Upper lobe of right lung (tissue), 1 donor: ENCODE data around the gene LPIN3. TPM values are rescaled to one million over a fixed set of nuclear protein-coding genes. Genes with fewer than 3 reads are reported as not detected.

Experiments used
- ATAC-seq: fragments of 200-7000 bp; cut with Tn5 transposase; one replicate; pipeline ENCODE4 v1.9.1; 2020; ENCODE audit warnings: mild to moderate bottlenecking, moderate library complexity
- DNase-seq: peaks from one replicate; pipeline ENCODE4 v3.0.0-alpha.2; 2020
- H3K27ac ChIP-seq: fragments of 200-600 bp; one replicate; pipeline ENCODE4 v1.8.0; 2022
- H3K27me3 ChIP-seq: fragments of 200-600 bp; one replicate; pipeline ENCODE4 v1.8.0; 2022; ENCODE audit warnings: mild to moderate bottlenecking
- H3K36me3 ChIP-seq: fragments of 200-600 bp; one replicate; pipeline ENCODE4 v1.8.0; 2022
- H3K4me1 ChIP-seq: fragments of 200-600 bp; one replicate; pipeline ENCODE4 v1.8.0; 2022
- H3K4me3 ChIP-seq: fragments of 200-600 bp; one replicate; pipeline ENCODE4 v1.8.0; 2022; ENCODE audit warnings: mild to moderate bottlenecking
- H3K9me3 ChIP-seq: fragments of 200-600 bp; one replicate; pipeline ENCODE4 v1.8.0; 2022
- intact Hi-C: fragments of 100-400 bp; cut with DNase I; formaldehyde crosslinking; loops from one replicate; pipeline ENCODE4 v1.11.0; 2022
- total RNA-seq: library from RNA; stranded (reverse); fragmentation: NEBNext Ultra II Directional; extraction: Animal tissue kit (Norgen Biotek cat#: 25700); gene quantifications from one replicate; pipeline ENCODE4 v1.2.1, GENCODE V29; 2021
- TF ChIP-seq, protein P1 (sequence below): fragments of 200-600 bp; IDR thresholded peaks from one replicate; pipeline ENCODE4 v1.8.0; 2022; ENCODE audit warnings: antibody characterized with exemption
- donor health status: DM: no; HTN: yes; CAD: no; lungs with severe emphysema.

The LPIN3 gene
- total RNA-seq, 1 donor from 2014 or later, result 18.4 TPM

DNA sequence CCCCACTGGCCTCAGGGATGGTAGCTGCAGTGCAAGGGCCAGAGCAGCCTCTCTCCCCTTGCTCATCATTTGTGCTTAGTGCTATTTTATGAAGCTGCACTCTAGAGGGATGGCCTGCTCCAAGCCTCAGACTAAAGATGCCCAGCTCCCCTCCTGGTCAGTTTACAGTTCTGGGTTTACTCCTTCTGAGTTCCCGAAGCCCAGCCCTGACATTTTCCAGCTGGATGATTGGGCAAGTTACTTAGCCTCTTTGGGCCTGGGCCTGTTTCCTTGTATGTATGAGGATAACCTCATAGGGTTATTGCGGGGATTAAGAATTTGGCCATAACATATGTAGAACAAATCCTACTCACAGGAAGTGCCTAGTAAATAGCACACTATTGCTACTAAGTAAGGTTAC is 57.8 kb downstream of the LPIN3 start:
- no peaks in the 10 kb centered on the region for H3K4me1 ChIP-seq
- ATAC-seq (no peak), DNase-seq (no peak)
- TF ChIP-seq, protein P1, sequence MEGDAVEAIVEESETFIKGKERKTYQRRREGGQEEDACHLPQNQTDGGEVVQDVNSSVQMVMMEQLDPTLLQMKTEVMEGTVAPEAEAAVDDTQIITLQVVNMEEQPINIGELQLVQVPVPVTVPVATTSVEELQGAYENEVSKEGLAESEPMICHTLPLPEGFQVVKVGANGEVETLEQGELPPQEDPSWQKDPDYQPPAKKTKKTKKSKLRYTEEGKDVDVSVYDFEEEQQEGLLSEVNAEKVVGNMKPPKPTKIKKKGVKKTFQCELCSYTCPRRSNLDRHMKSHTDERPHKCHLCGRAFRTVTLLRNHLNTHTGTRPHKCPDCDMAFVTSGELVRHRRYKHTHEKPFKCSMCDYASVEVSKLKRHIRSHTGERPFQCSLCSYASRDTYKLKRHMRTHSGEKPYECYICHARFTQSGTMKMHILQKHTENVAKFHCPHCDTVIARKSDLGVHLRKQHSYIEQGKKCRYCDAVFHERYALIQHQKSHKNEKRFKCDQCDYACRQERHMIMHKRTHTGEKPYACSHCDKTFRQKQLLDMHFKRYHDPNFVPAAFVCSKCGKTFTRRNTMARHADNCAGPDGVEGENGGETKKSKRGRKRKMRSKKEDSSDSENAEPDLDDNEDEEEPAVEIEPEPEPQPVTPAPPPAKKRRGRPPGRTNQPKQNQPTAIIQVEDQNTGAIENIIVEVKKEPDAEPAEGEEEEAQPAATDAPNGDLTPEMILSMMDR, result no peak
- intact Hi-C loops, result no loop called here
- no peaks in the 10 kb centered on the region for H3K9me3 ChIP-seq
- H3K27ac ChIP-seq, result no peak overlapping the region
- no peak overlapping the region for H3K4me3 ChIP-seq
- peaks cover 5% of the 10 kb centered on the region for H3K36me3 ChIP-seq
- H3K27me3 ChIP-seq, result no peaks in the 10 kb centered on the region

DNA sequence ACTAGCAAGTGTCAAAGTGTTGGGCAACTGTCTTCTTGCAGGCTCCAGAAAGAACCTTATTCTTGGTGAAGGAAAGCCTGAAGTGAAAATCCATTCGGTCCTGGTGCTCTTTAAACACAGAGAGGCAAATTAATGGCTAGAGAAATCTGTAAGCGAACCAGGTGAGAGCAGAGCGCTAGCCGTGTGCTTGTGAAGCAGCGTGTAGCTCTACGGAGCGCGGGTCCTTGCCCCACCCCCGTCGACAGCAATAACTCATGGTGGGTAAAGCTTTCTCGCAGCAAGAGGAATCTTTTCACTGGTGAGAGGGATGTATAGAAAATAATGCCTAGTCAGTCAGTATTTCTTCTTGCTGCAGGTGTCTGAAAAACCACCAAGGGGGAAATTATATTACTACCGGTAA is 63.0 kb downstream of the LPIN3 start:
- H3K9me3 ChIP-seq, result no peaks in the 10 kb centered on the region
- H3K4me3 ChIP-seq, result no peak overlapping the region
- intact Hi-C loops, result no loop called here
- TF ChIP-seq, protein P1, result no peak
- peaks cover 47% of the 10 kb centered on the region for H3K36me3 ChIP-seq
- DNase-seq (no peak), ATAC-seq (no peak)
- no peak overlapping the region for H3K27ac ChIP-seq
- no peaks in the 10 kb centered on the region for H3K4me1 ChIP-seq
- H3K27me3 ChIP-seq, result no peaks in the 10 kb centered on the region

DNA sequence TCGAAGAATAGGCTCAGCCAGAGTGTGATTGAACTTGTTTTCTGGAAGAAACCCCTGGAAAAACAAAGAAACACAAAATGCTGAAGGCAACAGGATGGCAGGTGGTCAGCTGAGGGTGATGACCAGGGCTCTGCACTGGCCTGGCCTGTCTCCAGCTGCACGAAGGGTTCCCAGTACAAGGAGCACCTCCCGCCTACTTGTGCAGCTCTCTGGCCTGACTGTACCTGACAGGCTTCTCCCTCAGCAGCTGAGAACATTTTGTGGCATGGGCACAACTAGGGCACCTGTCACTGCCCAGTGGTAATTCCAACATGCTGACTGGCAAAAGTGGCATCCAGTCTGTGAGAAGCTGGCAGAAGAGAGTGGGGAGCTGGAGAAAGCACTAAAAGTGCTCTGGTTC is 64.8 kb downstream of the LPIN3 start:
- intact Hi-C loops, result no loop called here
- H3K4me3 ChIP-seq, result no peak overlapping the region
- H3K27ac ChIP-seq, result no peak overlapping the region
- no peaks in the 10 kb centered on the region for H3K4me1 ChIP-seq
- TF ChIP-seq, protein P1, result no peak
- peaks cover 65% of the 10 kb centered on the region for H3K36me3 ChIP-seq
- DNase-seq (no peak), ATAC-seq (no peak)
- no peaks in the 10 kb centered on the region for H3K27me3 ChIP-seq
- H3K9me3 ChIP-seq, result no peaks in the 10 kb centered on the region

DNA sequence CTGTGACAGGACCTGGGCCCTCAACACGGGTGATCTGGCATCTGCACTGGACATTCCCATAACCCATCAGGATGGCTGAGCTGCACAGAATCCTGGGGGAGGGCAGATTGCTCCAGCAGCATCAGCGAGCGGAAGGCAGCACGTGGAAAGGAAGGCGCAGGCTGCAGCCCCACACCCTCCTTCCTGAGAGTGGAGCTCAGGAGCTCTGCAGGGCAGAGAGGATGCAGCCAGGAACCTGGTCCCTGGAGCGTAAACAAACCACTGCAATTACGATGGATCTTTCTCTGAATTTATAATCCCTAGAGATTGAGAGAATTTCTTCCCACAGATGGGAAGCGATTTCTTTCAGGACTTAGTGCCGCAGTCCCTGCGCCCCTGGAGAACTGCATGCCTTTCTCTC is 65.7 kb downstream of the LPIN3 start:
- TF ChIP-seq, protein P1, result no peak
- no peaks in the 10 kb centered on the region for H3K9me3 ChIP-seq
- no peaks in the 10 kb centered on the region for H3K27me3 ChIP-seq
- no peak overlapping the region for H3K27ac ChIP-seq
- H3K36me3 ChIP-seq, result peaks cover 75% of the 10 kb centered on the region
- H3K4me3 ChIP-seq, result no peak overlapping the region
- DNase-seq, result no peak
- no peaks in the 10 kb centered on the region for H3K4me1 ChIP-seq
- ATAC-seq, result no peak
- intact Hi-C loops, result no loop called here

DNA sequence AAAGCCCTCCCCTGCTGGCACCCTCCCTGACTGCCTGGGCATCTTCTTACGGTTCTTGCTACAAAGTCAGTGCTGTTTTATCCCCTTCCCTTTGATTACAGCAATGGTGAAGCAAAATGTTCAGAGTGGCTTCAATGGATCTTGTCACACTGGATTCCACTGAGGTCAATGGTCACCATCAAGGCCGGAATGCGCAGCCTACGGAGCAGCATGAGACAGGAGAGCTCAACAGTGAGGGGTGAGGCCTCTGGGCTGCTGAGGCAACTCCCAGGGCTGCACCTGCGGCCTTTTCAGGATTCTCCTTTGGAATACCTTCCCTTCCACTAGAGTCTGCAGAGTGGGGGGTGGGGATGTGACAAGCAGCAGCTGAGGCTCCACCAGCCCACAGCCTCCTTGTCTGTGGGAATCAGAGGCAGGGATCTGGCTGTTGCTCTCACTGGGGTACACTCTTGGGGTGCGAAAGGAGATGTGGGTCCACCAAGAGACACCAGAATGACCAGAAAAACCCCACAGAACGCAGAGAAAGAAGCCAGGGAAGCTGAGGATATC is 66.3 kb downstream of the LPIN3 start:
- Histone ChIP-seq H3K4me1 (no peaks in the 10 kb centered on the region), H3K36me3 (peaks cover 81% of the 10 kb centered on the region), H3K27me3 (no peaks in the 10 kb centered on the region), H3K9me3 (no peaks in the 10 kb centered on the region), H3K4me3 (no peak overlapping the region), H3K27ac (no peak overlapping the region)
- intact Hi-C loops, result no loop called here
- TF ChIP-seq, protein P1, result no peak
- ATAC-seq (no peak), DNase-seq (no peak)

DNA sequence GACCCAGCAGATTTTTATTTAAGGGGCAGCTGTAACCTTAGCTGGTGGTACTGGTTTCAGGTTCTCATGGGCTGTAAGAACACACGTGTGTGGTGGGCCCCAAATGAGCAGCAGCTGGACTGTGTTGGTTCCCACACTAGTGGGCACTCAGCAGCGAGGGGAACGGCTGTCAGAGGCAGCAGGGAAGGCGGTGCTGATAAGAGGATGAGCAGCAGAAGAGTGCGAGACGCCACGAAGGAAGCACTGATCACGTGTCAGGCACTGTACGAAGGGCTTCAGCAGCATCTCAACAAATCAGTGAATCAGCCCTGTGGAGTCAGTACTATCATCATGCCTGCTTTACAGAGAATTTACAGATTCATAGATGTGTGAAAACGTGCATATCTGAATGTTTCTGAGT is 67.0 kb downstream of the LPIN3 start:
- intact Hi-C loops, result no loop called here
- ATAC-seq, result no peak
- Histone ChIP-seq H3K27ac (no peak overlapping the region), H3K4me1 (no peaks in the 10 kb centered on the region), H3K36me3 (peaks cover 87% of the 10 kb centered on the region), H3K4me3 (no peak overlapping the region), H3K9me3 (no peaks in the 10 kb centered on the region), H3K27me3 (no peaks in the 10 kb centered on the region)
- no peak for DNase-seq
- TF ChIP-seq, protein P1, result no peak
